IMR-90 (cell line): ENCODE measurements around the gene BAG1.

Experiments used
- CEBPB ChIP-seq: IDR thresholded peaks from 2 replicates; pipeline ENCODE4 v1.6.1; 2012; ENCODE audit warnings: low read depth, low read length, improper control_type of control experiment
- MAFK ChIP-seq: IDR thresholded peaks from 2 replicates; pipeline ENCODE4 v1.6.1; 2012; ENCODE audit warnings: low read depth, low read length, improper control_type of control experiment
- MXI1 ChIP-seq: IDR thresholded peaks from 2 replicates; pipeline ENCODE4 v1.6.1; 2012; ENCODE audit warnings: low read depth, mild to moderate bottlenecking, low read length, moderate library complexity, borderline replicate concordance
- POLR2A ChIP-seq: IDR thresholded peaks from 2 replicates; pipeline ENCODE4 v1.6.1; 2012; ENCODE audit warnings: mild to moderate bottlenecking, low read depth, low read length
- RAD21 ChIP-seq: IDR thresholded peaks from 2 replicates; pipeline ENCODE4 v1.6.1; 2012; ENCODE audit warnings: low read length, improper control_type of control experiment
- RCOR1 ChIP-seq: IDR thresholded peaks from 2 replicates; pipeline ENCODE4 v1.6.1; 2012; ENCODE audit warnings: mild to moderate bottlenecking, low read length, improper control_type of control experiment; ENCODE audit not compliant: insufficient replicate concordance
- RFX5 ChIP-seq: IDR thresholded peaks from 2 replicates; pipeline ENCODE4 v1.8.0; 2012; ENCODE audit warnings: low read depth, mild to moderate bottlenecking, low read length, moderate library complexity
- TF ChIP-seq, protein P1 (sequence below): conservative IDR thresholded peaks from 2 replicates; pipeline ENCODE4 v1.5.1; 2012; ENCODE audit warnings: mild to moderate bottlenecking, low read depth, low read length, improper control_type of control experiment
- TF ChIP-seq, protein P2 (sequence below): fragments of 150-350 bp; IDR thresholded peaks from 2 replicates; pipeline ENCODE4 v1.6.1; 2017; ENCODE audit warnings: mild to moderate bottlenecking, antibody characterized with exemption, low read length, low read depth

DNA sequence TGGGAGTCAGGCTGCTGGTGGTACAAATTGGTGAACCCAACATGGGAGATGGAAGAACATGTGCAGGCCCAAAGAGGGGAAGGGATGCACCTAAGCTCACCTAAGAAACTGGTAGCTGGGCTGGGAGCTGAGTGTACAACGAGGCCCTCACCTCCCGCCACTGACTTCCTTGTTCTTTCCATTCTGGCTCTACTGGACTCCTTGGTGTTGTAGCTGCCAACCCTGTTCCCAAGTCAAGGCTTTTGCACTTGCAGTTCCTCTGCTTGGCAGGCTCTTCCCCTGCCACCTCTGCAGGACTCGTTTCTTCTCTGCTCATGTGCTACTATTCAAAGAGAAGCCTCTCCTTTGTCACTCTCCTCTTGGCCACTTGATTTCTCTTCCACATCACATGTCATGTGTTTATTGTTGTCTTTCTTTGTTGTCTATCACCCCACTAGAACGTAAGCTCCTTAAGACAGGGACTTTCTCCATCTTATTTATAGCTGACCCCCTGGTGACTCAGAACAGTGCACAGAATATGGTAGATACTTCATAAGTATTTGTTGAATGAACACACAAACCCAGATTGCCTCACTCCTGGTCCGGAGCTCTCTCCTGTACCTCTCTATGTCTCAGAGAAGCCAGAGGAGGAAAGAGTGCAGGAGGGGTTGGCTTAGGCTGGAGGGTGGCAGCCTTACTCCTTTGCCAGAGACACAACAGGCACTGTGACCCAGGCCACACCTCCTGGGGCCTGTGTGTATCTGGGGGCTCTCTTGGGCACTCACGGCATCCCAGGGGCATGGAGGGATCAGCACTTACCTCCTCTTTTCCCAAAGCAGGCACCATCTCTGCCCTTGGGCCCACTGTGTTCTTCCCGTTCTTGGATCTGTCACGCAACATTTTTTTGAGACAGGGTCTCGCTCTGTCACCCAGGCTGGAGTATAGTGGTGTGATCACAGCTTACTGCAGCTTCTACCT lies 29.7 kb downstream of the BAG1 start:
- TF ChIP-seq POLR2A (peak; percentile 48; the same call in 1 of the 2 replicates), RCOR1 (no peak), RFX5 (no peak), CEBPB (peak; percentile 91), MAFK (no peak), MXI1 (no peak), RAD21 (no peak)
- TF ChIP-seq, protein P1, sequence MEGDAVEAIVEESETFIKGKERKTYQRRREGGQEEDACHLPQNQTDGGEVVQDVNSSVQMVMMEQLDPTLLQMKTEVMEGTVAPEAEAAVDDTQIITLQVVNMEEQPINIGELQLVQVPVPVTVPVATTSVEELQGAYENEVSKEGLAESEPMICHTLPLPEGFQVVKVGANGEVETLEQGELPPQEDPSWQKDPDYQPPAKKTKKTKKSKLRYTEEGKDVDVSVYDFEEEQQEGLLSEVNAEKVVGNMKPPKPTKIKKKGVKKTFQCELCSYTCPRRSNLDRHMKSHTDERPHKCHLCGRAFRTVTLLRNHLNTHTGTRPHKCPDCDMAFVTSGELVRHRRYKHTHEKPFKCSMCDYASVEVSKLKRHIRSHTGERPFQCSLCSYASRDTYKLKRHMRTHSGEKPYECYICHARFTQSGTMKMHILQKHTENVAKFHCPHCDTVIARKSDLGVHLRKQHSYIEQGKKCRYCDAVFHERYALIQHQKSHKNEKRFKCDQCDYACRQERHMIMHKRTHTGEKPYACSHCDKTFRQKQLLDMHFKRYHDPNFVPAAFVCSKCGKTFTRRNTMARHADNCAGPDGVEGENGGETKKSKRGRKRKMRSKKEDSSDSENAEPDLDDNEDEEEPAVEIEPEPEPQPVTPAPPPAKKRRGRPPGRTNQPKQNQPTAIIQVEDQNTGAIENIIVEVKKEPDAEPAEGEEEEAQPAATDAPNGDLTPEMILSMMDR, result no peak
- TF ChIP-seq, protein P2, sequence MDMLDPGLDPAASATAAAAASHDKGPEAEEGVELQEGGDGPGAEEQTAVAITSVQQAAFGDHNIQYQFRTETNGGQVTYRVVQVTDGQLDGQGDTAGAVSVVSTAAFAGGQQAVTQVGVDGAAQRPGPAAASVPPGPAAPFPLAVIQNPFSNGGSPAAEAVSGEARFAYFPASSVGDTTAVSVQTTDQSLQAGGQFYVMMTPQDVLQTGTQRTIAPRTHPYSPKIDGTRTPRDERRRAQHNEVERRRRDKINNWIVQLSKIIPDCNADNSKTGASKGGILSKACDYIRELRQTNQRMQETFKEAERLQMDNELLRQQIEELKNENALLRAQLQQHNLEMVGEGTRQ, result peak; percentile 23; the same call in 1 of the 2 replicates
